ENCODE results near the gene PPM1H.

- no peak for TF ChIP-seq FOXP1 (CRISPR knock-in tag; IDR thresholded peaks at IDR 0.05; ENCODE audit: borderline replicate concordance)
- no peak for TF ChIP-seq ATF3 (CRISPR knock-in tag; conservative IDR thresholded peaks at IDR 0.05)
- no peak for TF ChIP-seq IRF1 (CRISPR knock-in tag; IDR thresholded peaks at IDR 0.05)
- TF ChIP-seq TP53 (CRISPR knock-in tag; IDR thresholded peaks at IDR 0.05) = no peak
- no peak for TF ChIP-seq CTCF (IDR thresholded peaks at IDR 0.05)
- TF ChIP-seq USF1 (CRISPR knock-in tag; IDR thresholded peaks at IDR 0.05) = no peak
- no peak for TF ChIP-seq EMX1 (CRISPR knock-in tag; IDR thresholded peaks at IDR 0.05)
- TF ChIP-seq E2F4 (CRISPR knock-in tag; IDR thresholded peaks at IDR 0.05; ENCODE audit: borderline replicate concordance, low read depth) = no peak
Measured at GRCh38 chr12:62827855-62828254, 107.1 kb downstream of the PPM1H start.

Measured in WTC11 (cell line).